Panc1 (cell line): Measurements from ENCODE around the gene SAT1.

Source experiments
- SIN3A ChIP-seq: IDR thresholded peaks from 2 replicates; pipeline ENCODE4 v1.6.1; 2012; ENCODE audit warnings: low read depth, mild to moderate bottlenecking, low read length, moderate library complexity, borderline replicate concordance; ENCODE audit not compliant: insufficient read depth
- TF ChIP-seq, protein P1 (sequence below): fragments of 450-650 bp; IDR thresholded peaks from 2 replicates; pipeline ENCODE4 v1.5.1; 2017; ENCODE audit warnings: mild to moderate bottlenecking
- TF ChIP-seq, protein P2 (sequence below), 2 experiments: IDR thresholded peaks; 2 replicates each; pipeline ENCODE4 v1.6.1; 2011 to 2012; ENCODE audit warnings: low read depth in 2 of 2, control low read depth in 1 of 2, low read length in 1 of 2, mild to moderate bottlenecking in 1 of 2, moderate library complexity in 1 of 2; ENCODE audit not compliant: insufficient read depth in 1 of 2

DNA sequence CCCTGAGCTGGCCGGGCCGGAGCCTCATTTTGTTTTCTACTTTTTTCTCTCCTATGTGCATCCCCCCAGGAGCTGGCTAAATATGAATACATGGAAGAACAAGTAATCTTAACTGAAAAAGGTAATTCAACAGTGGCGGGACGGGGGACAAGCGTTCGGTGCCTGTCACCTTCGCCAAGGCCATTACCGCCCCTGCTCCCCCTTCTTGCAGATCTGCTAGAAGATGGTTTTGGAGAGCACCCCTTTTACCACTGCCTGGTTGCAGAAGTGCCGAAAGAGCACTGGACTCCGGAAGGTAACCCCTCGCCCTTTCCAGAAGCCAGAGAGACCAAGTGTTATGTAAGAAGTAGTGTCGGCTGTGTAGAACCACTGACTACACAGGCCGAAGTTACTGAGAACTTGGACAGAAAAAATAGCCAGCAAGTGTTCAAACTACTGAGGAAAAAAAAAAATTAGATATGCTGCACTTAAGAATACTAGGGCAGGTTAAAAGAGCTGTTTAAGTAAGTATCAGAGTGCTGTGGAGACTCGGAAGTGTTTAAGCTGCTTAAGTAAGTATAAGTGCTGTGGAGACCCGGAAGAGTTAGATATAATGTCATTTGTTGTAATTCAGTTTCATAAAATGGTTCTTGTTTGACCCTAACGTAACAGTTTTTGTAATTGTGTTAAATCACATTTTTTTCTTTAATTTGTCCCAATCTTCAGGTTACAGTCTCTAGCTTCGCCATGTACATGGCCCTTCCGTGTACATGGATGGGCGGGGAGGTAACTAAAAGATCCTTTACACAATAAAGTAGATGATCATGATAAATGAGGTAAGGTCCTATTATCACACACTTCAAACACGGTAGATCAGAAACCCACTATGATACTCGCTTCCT, 856 bp downstream of the SAT1 start:
- TF ChIP-seq, protein P1, sequence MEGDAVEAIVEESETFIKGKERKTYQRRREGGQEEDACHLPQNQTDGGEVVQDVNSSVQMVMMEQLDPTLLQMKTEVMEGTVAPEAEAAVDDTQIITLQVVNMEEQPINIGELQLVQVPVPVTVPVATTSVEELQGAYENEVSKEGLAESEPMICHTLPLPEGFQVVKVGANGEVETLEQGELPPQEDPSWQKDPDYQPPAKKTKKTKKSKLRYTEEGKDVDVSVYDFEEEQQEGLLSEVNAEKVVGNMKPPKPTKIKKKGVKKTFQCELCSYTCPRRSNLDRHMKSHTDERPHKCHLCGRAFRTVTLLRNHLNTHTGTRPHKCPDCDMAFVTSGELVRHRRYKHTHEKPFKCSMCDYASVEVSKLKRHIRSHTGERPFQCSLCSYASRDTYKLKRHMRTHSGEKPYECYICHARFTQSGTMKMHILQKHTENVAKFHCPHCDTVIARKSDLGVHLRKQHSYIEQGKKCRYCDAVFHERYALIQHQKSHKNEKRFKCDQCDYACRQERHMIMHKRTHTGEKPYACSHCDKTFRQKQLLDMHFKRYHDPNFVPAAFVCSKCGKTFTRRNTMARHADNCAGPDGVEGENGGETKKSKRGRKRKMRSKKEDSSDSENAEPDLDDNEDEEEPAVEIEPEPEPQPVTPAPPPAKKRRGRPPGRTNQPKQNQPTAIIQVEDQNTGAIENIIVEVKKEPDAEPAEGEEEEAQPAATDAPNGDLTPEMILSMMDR: no peak
- TF ChIP-seq, protein P2, sequence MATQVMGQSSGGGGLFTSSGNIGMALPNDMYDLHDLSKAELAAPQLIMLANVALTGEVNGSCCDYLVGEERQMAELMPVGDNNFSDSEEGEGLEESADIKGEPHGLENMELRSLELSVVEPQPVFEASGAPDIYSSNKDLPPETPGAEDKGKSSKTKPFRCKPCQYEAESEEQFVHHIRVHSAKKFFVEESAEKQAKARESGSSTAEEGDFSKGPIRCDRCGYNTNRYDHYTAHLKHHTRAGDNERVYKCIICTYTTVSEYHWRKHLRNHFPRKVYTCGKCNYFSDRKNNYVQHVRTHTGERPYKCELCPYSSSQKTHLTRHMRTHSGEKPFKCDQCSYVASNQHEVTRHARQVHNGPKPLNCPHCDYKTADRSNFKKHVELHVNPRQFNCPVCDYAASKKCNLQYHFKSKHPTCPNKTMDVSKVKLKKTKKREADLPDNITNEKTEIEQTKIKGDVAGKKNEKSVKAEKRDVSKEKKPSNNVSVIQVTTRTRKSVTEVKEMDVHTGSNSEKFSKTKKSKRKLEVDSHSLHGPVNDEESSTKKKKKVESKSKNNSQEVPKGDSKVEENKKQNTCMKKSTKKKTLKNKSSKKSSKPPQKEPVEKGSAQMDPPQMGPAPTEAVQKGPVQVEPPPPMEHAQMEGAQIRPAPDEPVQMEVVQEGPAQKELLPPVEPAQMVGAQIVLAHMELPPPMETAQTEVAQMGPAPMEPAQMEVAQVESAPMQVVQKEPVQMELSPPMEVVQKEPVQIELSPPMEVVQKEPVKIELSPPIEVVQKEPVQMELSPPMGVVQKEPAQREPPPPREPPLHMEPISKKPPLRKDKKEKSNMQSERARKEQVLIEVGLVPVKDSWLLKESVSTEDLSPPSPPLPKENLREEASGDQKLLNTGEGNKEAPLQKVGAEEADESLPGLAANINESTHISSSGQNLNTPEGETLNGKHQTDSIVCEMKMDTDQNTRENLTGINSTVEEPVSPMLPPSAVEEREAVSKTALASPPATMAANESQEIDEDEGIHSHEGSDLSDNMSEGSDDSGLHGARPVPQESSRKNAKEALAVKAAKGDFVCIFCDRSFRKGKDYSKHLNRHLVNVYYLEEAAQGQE (IDR thresholded peaks at IDR 0.05; ENCODE audit: insufficient read depth in 1 of 2, low read depth in 2 of 2, low read length in 1 of 2): no peak
- TF ChIP-seq SIN3A: no peak
